Kidney epithelial cell (primary cell): Measurements from ENCODE around the gene TTLL11. TPM values are rescaled to one million over a fixed set of nuclear protein-coding genes. Genes with fewer than 3 reads are reported as not detected.

Experiments used
- DNase-seq: peaks from one replicate; pipeline ENCODE4 v3.0.0-alpha.2; 2010; ENCODE audit warnings: low read depth
- H3K27me3 ChIP-seq: 2 replicates; pipeline ENCODE4 v1.6.0; 2011; ENCODE audit warnings: low read length; ENCODE audit not compliant: control insufficient read depth, insufficient read depth
- H3K36me3 ChIP-seq: 2 replicates; pipeline ENCODE4 v1.5.1; 2011; ENCODE audit warnings: low read length; ENCODE audit not compliant: control insufficient read depth, insufficient read depth
- H3K4me3 ChIP-seq: 2 replicates; pipeline ENCODE4 v1.5.1; 2011; ENCODE audit warnings: low read depth, mild to moderate bottlenecking, control low read depth, low read length
- total RNA-seq: library from RNA; depleted of rRNA; stranded (reverse); fragments of >200 nt; gene quantifications from 2 replicates; pipeline ENCODE4 v1.2.3, GENCODE V29; 2015
- TF ChIP-seq, protein P1 (sequence below): IDR thresholded peaks from 2 replicates; pipeline ENCODE4 v1.5.1; 2011; ENCODE audit warnings: mild to moderate bottlenecking, moderate library complexity, low read length, control low read depth, inconsistent platforms; ENCODE audit not compliant: insufficient read depth, poor library complexity, severe bottlenecking

The TTLL11 gene
- total RNA-seq, 1 donor from 2014 or later: 4.2 TPM

DNA sequence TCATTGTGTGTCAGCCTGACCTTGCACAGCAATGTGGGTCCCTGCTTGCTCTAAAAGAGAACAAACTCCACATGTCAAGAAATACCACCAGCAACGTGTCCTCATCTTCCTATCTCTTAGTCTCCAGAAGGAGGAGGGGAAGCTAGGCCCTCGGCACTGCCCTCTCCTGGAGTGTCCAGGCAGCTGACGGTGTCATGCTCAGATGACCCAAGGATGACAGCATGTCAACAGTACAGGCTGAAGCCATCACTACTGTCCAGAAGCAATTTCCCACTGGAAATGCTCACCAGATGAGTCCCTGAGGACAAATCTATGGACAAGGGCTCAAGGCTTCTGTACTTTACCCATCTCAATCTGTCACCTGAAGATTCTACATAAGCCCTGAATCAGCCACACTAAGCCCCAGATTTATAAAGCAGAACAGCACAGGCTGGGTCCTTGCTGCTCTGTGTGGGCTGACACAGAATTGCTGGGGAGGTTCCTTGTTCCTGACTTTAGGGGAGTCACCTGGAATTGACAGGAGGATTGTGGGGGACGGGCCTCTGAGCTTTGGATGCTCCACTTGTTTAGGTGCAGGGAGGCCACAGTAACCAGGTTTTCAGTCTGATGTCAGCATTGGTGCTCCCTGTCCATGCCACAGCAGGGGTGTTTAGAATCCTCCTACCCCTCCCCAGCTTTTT is 231.5 kb downstream of the TTLL11 start:
- no peak for DNase-seq
- TF ChIP-seq, protein P1, sequence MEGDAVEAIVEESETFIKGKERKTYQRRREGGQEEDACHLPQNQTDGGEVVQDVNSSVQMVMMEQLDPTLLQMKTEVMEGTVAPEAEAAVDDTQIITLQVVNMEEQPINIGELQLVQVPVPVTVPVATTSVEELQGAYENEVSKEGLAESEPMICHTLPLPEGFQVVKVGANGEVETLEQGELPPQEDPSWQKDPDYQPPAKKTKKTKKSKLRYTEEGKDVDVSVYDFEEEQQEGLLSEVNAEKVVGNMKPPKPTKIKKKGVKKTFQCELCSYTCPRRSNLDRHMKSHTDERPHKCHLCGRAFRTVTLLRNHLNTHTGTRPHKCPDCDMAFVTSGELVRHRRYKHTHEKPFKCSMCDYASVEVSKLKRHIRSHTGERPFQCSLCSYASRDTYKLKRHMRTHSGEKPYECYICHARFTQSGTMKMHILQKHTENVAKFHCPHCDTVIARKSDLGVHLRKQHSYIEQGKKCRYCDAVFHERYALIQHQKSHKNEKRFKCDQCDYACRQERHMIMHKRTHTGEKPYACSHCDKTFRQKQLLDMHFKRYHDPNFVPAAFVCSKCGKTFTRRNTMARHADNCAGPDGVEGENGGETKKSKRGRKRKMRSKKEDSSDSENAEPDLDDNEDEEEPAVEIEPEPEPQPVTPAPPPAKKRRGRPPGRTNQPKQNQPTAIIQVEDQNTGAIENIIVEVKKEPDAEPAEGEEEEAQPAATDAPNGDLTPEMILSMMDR: peak; percentile 46
- no peak overlapping the region for H3K4me3 ChIP-seq
- no peaks in the 10 kb centered on the region for H3K36me3 ChIP-seq
- H3K27me3 ChIP-seq: peaks cover 7% of the 10 kb centered on the region

DNA sequence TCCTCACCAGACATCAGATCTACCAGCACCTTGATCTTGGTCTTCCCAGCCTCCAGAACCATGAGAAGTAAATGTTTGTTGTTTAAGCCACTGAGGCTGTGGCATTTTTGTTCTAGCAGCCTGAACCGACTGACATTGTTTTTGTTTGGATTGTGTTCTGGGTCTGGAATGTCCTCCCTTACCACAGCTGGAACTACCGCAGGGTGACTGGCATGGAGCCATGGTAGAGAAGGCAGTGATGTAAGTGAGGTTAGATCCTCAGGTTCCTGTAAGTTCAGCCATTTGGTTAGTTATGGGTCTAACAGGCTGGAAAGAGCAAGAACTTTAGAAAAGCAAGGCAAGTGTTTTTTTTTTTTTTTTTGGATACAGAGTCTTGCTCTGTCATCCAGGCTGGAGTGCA is 232.4 kb downstream of the TTLL11 start:
- no peaks in the 10 kb centered on the region for H3K36me3 ChIP-seq
- DNase-seq: no peak
- TF ChIP-seq, protein P1: no peak
- no peak overlapping the region for H3K4me3 ChIP-seq
- H3K27me3 ChIP-seq: peaks cover 7% of the 10 kb centered on the region

DNA sequence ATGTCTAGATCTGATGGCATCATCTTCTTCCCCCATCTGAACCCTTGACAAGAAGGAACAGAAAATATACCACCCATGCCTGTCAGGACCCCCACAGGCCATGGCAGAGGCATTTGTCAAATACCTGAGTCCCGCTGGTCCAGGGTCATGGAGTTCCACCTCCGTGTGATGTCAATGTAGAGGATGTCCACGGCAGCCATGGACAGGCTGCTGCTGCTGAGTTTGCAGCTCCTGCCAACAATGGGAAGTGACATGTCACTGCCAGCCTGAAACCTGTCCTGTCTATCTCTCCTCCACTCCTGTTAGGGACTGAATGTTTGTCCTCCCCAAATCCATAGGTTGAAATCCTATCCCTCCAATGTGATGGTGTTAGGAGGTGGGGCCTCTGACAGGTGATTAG is 232.9 kb downstream of the TTLL11 start:
- Histone ChIP-seq H3K4me3 (no peak overlapping the region), H3K27me3 (peaks cover 7% of the 10 kb centered on the region), H3K36me3 (no peaks in the 10 kb centered on the region)
- no peak for DNase-seq
- TF ChIP-seq, protein P1: no peak

DNA sequence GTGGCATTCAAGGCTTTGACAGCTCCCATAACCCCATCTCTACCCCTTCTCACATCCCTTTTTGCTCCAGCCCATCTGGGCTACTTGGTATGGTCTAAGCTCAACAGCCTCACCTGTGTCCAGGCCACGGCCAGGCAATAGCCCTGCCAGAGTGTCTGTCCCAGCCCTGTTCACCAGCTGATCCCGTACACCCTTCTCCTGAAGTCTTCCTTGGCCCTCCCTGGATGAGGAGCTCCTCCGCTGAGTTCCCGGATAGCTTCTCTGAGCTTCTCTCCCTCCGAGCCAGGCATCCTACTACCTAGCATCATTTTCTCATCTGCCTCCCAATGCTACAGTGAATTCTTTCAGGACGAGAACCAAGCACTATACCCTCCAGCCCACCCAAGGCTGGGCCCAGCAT is 233.5 kb downstream of the TTLL11 start:
- TF ChIP-seq, protein P1: no peak
- H3K4me3 ChIP-seq: no peak overlapping the region

DNA sequence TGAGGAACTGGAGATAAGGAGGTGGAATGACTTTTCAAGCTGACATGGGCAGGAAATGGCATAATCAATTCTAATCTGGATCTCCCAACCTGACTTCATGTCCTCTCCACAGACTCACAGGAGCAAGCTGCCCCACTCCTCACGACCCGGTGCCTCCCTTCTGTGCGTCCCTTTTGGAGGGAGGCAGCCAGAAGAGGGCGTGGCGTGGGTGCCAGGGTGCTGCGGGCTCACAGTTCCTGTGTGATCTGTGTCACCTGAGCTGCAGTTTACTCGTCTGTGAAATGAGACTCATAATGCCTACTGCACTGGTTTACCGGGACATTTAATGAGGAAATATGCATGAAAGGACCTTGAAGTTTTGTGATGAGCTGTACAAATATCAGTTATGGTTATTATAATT is 234.3 kb downstream of the TTLL11 start:
- no peak for DNase-seq
- Histone ChIP-seq H3K4me3 (no peak overlapping the region), H3K27me3 (peaks cover 7% of the 10 kb centered on the region), H3K36me3 (no peaks in the 10 kb centered on the region)
- TF ChIP-seq, protein P1: peak; percentile 3

More for the DNA sequence above, 233.5 kb downstream of the TTLL11 start:
- Histone ChIP-seq H3K36me3 (no peaks in the 10 kb centered on the region), H3K27me3 (peaks cover 7% of the 10 kb centered on the region)
- DNase-seq: no peak

DNA sequence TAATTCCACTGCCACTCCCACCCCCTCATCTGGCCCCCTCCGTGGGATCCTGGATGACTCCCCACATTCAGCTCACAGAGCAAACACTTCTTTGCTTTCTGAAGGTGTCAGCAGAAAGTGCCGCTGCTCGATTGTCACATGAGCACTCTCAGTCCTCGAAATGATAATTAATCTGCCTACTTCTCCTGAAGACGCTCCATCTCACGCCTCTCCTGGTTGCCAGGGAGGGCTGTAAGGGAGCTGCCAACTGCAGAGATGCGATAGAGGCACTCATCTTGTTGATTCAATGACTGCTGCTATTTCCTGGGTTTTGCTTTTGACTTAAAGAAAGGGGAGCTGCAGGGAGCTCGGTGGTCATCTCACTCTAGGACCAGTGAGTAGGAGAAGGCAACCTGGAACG is 235.2 kb downstream of the TTLL11 start:
- TF ChIP-seq, protein P1: no peak
- DNase-seq: no peak
- Histone ChIP-seq H3K27me3 (peaks cover 7% of the 10 kb centered on the region), H3K36me3 (no peaks in the 10 kb centered on the region), H3K4me3 (no peak overlapping the region)
